Colonic mucosa (tissue), 4 donors: ENCODE data around the gene PRRG4. TPM values are rescaled to one million over a fixed set of nuclear protein-coding genes. Genes with fewer than 3 reads are reported as not detected.
A peak's percentile ranks its signal among the peaks of the same experiment; 100 is the strongest.

Experiments used
- DNase-seq: peaks from one replicate; pipeline ENCODE4 v3.0.0-alpha.2; 2020
- H3K27ac ChIP-seq: fragments of 200-600 bp; one replicate; pipeline ENCODE4 v1.8.0; 2021
- H3K27me3 ChIP-seq: fragments of 200-600 bp; one replicate; pipeline ENCODE4 v1.8.0; 2021
- H3K36me3 ChIP-seq: fragments of 200-600 bp; one replicate; pipeline ENCODE4 v1.8.0; 2021
- H3K4me1 ChIP-seq: fragments of 200-600 bp; one replicate; pipeline ENCODE4 v1.8.0; 2021; ENCODE audit warnings: mild to moderate bottlenecking
- H3K4me3 ChIP-seq: fragments of 200-600 bp; one replicate; pipeline ENCODE4 v1.8.0; 2021
- H3K9ac ChIP-seq, 2 donors: one replicate each; pipeline ENCODE4 v1.7.0; 2013; ENCODE audit warnings: control low read depth in 2 of 2, low read depth in 2 of 2, low read length in 2 of 2
- H3K9me3 ChIP-seq: fragments of 200-600 bp; one replicate; pipeline ENCODE4 v1.8.0; 2021
- CTCF ChIP-seq: fragments of 200-600 bp; IDR thresholded peaks from one replicate; pipeline ENCODE4 v1.8.0; 2022; ENCODE audit warnings: antibody characterized with exemption, mild to moderate bottlenecking
- intact Hi-C: fragments of 100-400 bp; cut with DNase I; formaldehyde crosslinking; loops from one replicate; pipeline ENCODE4 v1.14.1; 2022
- total RNA-seq, 2 donors: library from RNA; stranded (reverse); fragmentation: NEBNext Ultra II Directional in 1 of 2; extraction: Animal tissue kit (Norgen Biotek cat#: 25700) in 1 of 2; gene quantifications; one replicate each; pipeline ENCODE4 v1.2.1, GENCODE V29; 2021
- donor health status: healthy.
- donor health status: DM: no; HTN: no; CAD: no.
- donor health status: DM: no; HTN: no; CAD: no.

The PRRG4 gene
- total RNA-seq, 2 donors from 2014 or later: 11.5 to 18.6 TPM

DNA sequence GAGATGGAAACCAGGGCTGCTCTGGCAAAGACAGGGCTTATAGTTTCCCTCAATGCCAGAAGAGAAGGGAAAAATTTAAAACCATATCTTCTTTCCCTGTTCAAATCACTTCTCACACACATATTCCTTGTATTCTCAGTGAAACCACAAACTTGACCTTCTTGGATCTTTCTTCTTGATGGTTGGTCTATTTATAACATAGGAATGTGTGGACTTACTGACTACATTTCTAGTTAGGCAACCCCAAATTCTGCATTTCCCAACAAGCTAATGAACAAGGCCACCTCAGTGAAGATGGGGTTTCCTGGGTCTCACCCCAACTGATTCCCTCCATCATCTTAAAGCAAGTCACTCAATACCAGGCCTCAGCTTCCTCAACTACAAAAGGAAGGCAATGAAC, 59.1 kb downstream of the PRRG4 start:
- no peaks in the 10 kb centered on the region for H3K4me1 ChIP-seq
- no peaks in the 10 kb centered on the region for H3K36me3 ChIP-seq
- H3K27me3 ChIP-seq: no peaks in the 10 kb centered on the region
- no peak for TF ChIP-seq CTCF
- H3K4me3 ChIP-seq: no peak overlapping the region
- intact Hi-C loops: no loop called here
- no peak overlapping the region for H3K27ac ChIP-seq
- DNase-seq: no peak
- no peaks in the 10 kb centered on the region for H3K9me3 ChIP-seq
- no peak overlapping the region for H3K9ac ChIP-seq

DNA sequence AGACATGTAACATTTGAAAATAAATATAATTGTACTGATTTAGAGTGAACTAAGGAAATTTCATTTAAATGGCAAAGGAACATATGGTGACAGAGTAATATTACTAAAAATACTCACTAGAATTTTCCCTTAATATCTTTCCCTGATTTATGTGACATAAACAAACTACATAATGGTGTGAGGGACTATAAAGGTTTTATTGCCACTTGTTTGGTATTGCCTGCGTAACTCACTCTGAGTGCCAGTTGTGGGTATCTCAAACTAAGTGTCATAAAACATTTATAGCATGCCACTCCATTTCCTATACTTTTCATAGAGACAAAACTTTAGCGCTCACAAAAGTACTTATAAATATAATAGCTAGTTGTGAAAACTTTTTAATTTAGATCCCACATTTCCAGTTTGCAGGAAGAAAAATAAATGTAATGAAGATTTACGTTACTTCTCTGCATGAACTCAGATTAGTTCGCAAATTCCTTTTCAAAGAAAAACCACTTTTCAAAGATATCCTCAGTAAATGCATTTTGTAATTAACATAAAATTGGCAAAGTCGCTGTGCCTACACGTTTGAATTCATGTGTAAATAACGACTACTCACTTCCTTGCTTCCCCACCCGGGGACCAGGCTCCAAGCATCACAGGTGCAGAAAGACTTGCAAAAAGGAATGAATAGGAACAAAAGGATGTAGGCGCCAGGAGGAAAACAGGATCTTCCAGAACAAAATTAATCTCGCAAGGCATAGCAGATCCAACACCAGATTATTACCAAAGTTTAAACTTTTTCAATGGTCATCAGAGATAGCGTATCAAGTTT, 61.3 kb downstream of the PRRG4 start:
- H3K4me1 ChIP-seq: no peaks in the 10 kb centered on the region
- peak overlapping the region in 1 of 2 donors; percentile 32 for H3K9ac ChIP-seq
- H3K36me3 ChIP-seq: no peaks in the 10 kb centered on the region
- no peak for TF ChIP-seq CTCF
- no peak overlapping the region for H3K4me3 ChIP-seq
- no peaks in the 10 kb centered on the region for H3K27me3 ChIP-seq
- DNase-seq: peak; percentile 29
- intact Hi-C loops: no loop called here
- no peaks in the 10 kb centered on the region for H3K9me3 ChIP-seq
- H3K27ac ChIP-seq: no peak overlapping the region

GRCh38 chr11:32891657-32892354, 62.1 kb downstream of the PRRG4 start:
- H3K4me1 ChIP-seq: no peaks in the 10 kb centered on the region
- no peaks in the 10 kb centered on the region for H3K27me3 ChIP-seq
- no peaks in the 10 kb centered on the region for H3K9me3 ChIP-seq
- H3K4me3 ChIP-seq: peak overlapping the region; percentile 70
- H3K9ac ChIP-seq: peak overlapping the region; percentile 84 to 96
- DNase-seq: peak; percentile 53
- H3K27ac ChIP-seq: peak overlapping the region; percentile 75
- H3K36me3 ChIP-seq: no peaks in the 10 kb centered on the region
- no peak for TF ChIP-seq CTCF
- intact Hi-C loops: no loop called here

DNA sequence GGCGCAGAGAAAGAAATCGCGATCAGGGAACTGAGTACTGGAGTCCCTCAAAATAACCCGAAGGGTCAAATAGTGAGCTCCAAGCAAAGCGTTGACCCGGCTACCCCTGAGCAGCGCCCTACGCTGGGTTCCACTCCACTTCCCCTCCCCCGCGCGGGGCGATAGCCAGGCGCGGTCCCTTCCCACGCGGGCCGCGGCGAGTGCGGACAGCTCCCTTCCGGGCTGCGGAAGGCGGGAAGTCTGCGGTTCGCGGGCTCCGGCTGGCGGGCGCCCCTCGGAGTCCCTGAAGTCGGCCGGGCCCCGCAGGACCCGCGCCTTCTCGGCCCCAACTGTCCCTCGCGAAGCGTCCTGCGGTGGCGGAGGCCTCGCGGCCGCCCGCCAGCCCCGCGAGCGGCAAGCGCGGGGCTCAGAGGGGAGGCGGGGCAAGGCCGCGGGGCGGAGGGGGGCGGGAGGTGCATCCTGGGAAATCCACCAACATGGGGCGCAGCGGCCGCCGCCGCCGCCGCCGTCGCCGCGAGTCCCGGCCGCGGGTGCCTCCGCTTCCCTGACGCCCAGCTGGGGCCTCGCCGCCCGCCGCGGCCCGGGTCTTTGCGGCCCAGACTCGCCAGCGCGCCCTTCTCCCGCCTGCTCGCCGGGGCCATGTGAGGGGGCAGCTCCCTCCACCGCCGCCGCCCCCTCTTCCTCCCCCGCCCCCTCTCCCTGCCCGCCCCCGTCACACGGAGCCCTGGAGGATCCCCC, 62.8 kb downstream of the PRRG4 start, which contains the start of gene QSER1:
TSS of gene QSER1 (plus strand) at position 457 of the 738 bp plus-strand sequence. CDS start 315 bp downstream, outside the sequence.
- Histone ChIP-seq H3K27me3 (no peaks in the 10 kb centered on the region), H3K9me3 (no peaks in the 10 kb centered on the region), H3K36me3 (no peaks in the 10 kb centered on the region), H3K4me1 (no peaks in the 10 kb centered on the region), H3K27ac (peak within 1 kb of the TSS; percentile 80), H3K9ac (peak within 1 kb of the TSS; percentile 84 to 96), H3K4me3 (peak within 1 kb of the TSS; percentile 70)
- peak; percentile 77 for DNase-seq
- TF ChIP-seq CTCF: no peak
- intact Hi-C loops: no loop called here

GRCh38 chr11:32893093-32893342, 63.3 kb downstream of the PRRG4 start:
- Histone ChIP-seq H3K9ac (peak overlapping the region; percentile 68 to 85), H3K4me1 (no peaks in the 10 kb centered on the region), H3K27me3 (no peaks in the 10 kb centered on the region), H3K9me3 (no peaks in the 10 kb centered on the region), H3K27ac (peak overlapping the region; percentile 80), H3K36me3 (no peaks in the 10 kb centered on the region), H3K4me3 (peak overlapping the region; percentile 70)
- intact Hi-C loops: no loop called here
- TF ChIP-seq CTCF: no peak
- DNase-seq: no peak
